IMR-90 (cell line): ENCODE data around the gene TRUB2. TPM values are rescaled to one million over a fixed set of nuclear protein-coding genes. Genes with fewer than 3 reads are reported as not detected.

Source experiments
- ATAC-seq: fragments of 200-7000 bp; cut with Tn5 transposase; 2 replicates; pipeline ENCODE4 v1.9.1; 2020; ENCODE audit warnings: low read depth, mild to moderate bottlenecking, moderate library complexity
- BruUV-seq: library from RNA; stranded (reverse); fragments of 400-500 nt; replicated peaks from 2 replicates; lab custom pipeline; 2021; lab: Mats Ljungman, UMichigan
- CTCF ChIA-PET: fragments of 300-600 bp; formaldehyde crosslinking; extraction: SDS; loops from one replicate; lab custom pipeline; 2021; ENCODE audit warnings: antibody characterized with exemption; lab: Yijun Ruan, JAX
- POLR2A ChIA-PET: fragments of 300-600 bp; sonication (Branson Sonifier 250); formaldehyde crosslinking; loops from one replicate; lab custom pipeline; 2022; ENCODE audit warnings: antibody characterized with exemption; ENCODE audit not compliant: unreplicated experiment; lab: Charles Lee
- DNase-seq: peaks from one replicate; pipeline ENCODE4 v3.0.0; 2013
- H2AFZ ChIP-seq: replicated peaks from 2 replicates; pipeline ENCODE3; 2013; ENCODE audit warnings: low read length, mild to moderate bottlenecking; ENCODE audit not compliant: poor library complexity
- H2AK5ac ChIP-seq: 2 replicates; pipeline ENCODE4 v1.6.1; 2013; ENCODE audit warnings: low read depth, low read length, inconsistent platforms
- H2AK9ac ChIP-seq: replicated peaks from 2 replicates; pipeline ENCODE3; 2013; ENCODE audit warnings: mild to moderate bottlenecking, low read depth, low read length, moderate library complexity; ENCODE audit not compliant: poor library complexity
- H2BK120ac ChIP-seq: 2 replicates; pipeline ENCODE4 v1.6.1; 2013; ENCODE audit warnings: low read depth, low read length, inconsistent platforms
- H2BK15ac ChIP-seq: 3 replicates; pipeline ENCODE4 v1.6.1; 2013; ENCODE audit warnings: low read depth, low read length, inconsistent platforms
- H2BK20ac ChIP-seq: 2 replicates; pipeline ENCODE4 v1.6.1; 2013; ENCODE audit warnings: low read depth, mild to moderate bottlenecking, inconsistent platforms, low read length, moderate library complexity
- H2BK5ac ChIP-seq: 2 replicates; pipeline ENCODE4 v1.6.1; 2013; ENCODE audit warnings: mild to moderate bottlenecking, low read depth, low read length, inconsistent platforms; ENCODE audit not compliant: poor library complexity, severe bottlenecking
- H3K14ac ChIP-seq: replicated peaks from 2 replicates; pipeline ENCODE4 v1.6.1; 2013; ENCODE audit warnings: low read depth, low read length, inconsistent platforms
- H3K18ac ChIP-seq: 2 replicates; pipeline ENCODE4 v1.6.1; 2013; ENCODE audit warnings: low read depth, low read length, control low read depth
- H3K23ac ChIP-seq: 2 replicates; pipeline ENCODE4 v1.6.1; 2013; ENCODE audit warnings: low read depth, low read length, inconsistent platforms
- H3K27ac ChIP-seq: 2 replicates; pipeline ENCODE4 v1.5.1; 2013; ENCODE audit warnings: mild to moderate bottlenecking, control low read depth, low read length; ENCODE audit not compliant: insufficient read depth
- H3K27me3 ChIP-seq: 2 replicates; pipeline ENCODE4 v1.6.1; 2013; ENCODE audit warnings: low read length; ENCODE audit not compliant: control insufficient read depth, insufficient read depth
- H3K36me3 ChIP-seq: 2 replicates; pipeline ENCODE4 v1.6.1; 2013; ENCODE audit warnings: low read length, mixed read lengths; ENCODE audit not compliant: control insufficient read depth, insufficient read depth
- H3K4ac ChIP-seq: 2 replicates; pipeline ENCODE4 v1.6.1; 2013; ENCODE audit warnings: low read depth, low read length, inconsistent platforms
- H3K4me1 ChIP-seq: 2 replicates; pipeline ENCODE4 v1.6.1; 2013; ENCODE audit warnings: low read length, mixed read lengths; ENCODE audit not compliant: control insufficient read depth, insufficient read depth
- H3K4me2 ChIP-seq: 2 replicates; pipeline ENCODE4 v1.6.1; 2013; ENCODE audit warnings: low read depth, mild to moderate bottlenecking, control low read depth, low read length, moderate library complexity
- H3K4me3 ChIP-seq: 2 replicates; pipeline ENCODE4 v1.5.1; 2013; ENCODE audit warnings: low read depth, mild to moderate bottlenecking, control low read depth, low read length, moderate library complexity; ENCODE audit not compliant: insufficient read depth
- H3K56ac ChIP-seq: 2 replicates; pipeline ENCODE4 v1.6.1; 2013; ENCODE audit warnings: low read length, inconsistent platforms; ENCODE audit not compliant: insufficient read depth; ENCODE audit errors: extremely low read depth
- H3K79me1 ChIP-seq, 2 experiments: 2 replicates each; pipeline ENCODE4 v1.6.1; 2013; ENCODE audit warnings: low read length in 2 of 2, inconsistent platforms in 1 of 2, low read depth in 1 of 2
- H3K9ac ChIP-seq: 2 replicates; pipeline ENCODE4 v1.6.1; 2013; ENCODE audit warnings: low read depth, low read length, control low read depth
- H3K9me1 ChIP-seq: 2 replicates; pipeline ENCODE4 v1.6.1; 2013; ENCODE audit warnings: low read length, inconsistent platforms; ENCODE audit not compliant: insufficient read depth
- H3K9me3 ChIP-seq: 2 replicates; pipeline ENCODE4 v1.6.1; 2013; ENCODE audit warnings: low read length; ENCODE audit not compliant: control insufficient read depth, insufficient read depth
- H4K20me1 ChIP-seq: 2 replicates; pipeline ENCODE4 v1.6.1; 2013; ENCODE audit warnings: low read length, inconsistent platforms; ENCODE audit not compliant: insufficient read depth
- H4K5ac ChIP-seq: 2 replicates; pipeline ENCODE4 v1.6.1; 2013; ENCODE audit warnings: mild to moderate bottlenecking, low read depth, low read length, control low read depth
- H4K8ac ChIP-seq, 2 experiments: 2 replicates each; pipeline ENCODE4 v1.6.1; 2013; ENCODE audit warnings: low read depth in 2 of 2, low read length in 2 of 2, control low read depth in 1 of 2, inconsistent platforms in 1 of 2
- H4K91ac ChIP-seq: 2 replicates; pipeline ENCODE4 v1.6.1; 2013; ENCODE audit warnings: low read depth, low read length, inconsistent platforms; ENCODE audit not compliant: insufficient read depth
- CEBPB ChIP-seq: IDR thresholded peaks from 2 replicates; pipeline ENCODE4 v1.6.1; 2012; ENCODE audit warnings: low read depth, low read length, improper control_type of control experiment
- CHD1 ChIP-seq: IDR thresholded peaks from 2 replicates; pipeline ENCODE4 v1.6.1; 2012; ENCODE audit warnings: low read depth, low read length, improper control_type of control experiment
- FOS ChIP-seq: fragments of 150-350 bp; IDR thresholded peaks from 2 replicates; pipeline ENCODE4 v1.6.1; 2016; ENCODE audit warnings: low read depth, low read length
- MAFK ChIP-seq: IDR thresholded peaks from 2 replicates; pipeline ENCODE4 v1.6.1; 2012; ENCODE audit warnings: low read depth, low read length, improper control_type of control experiment
- MAZ ChIP-seq: IDR thresholded peaks from 2 replicates; pipeline ENCODE4 v1.6.1; 2012; ENCODE audit warnings: low read depth, mild to moderate bottlenecking, low read length, improper control_type of control experiment, moderate library complexity, borderline replicate concordance
- MXI1 ChIP-seq: IDR thresholded peaks from 2 replicates; pipeline ENCODE4 v1.6.1; 2012; ENCODE audit warnings: low read depth, mild to moderate bottlenecking, low read length, moderate library complexity, borderline replicate concordance
- NFE2L2 ChIP-seq: fragments of 150-350 bp; IDR thresholded peaks from 2 replicates; pipeline ENCODE4 v1.6.1; 2016; ENCODE audit warnings: low read depth, mild to moderate bottlenecking, low read length
- RAD21 ChIP-seq: IDR thresholded peaks from 2 replicates; pipeline ENCODE4 v1.6.1; 2012; ENCODE audit warnings: low read length, improper control_type of control experiment
- RCOR1 ChIP-seq: IDR thresholded peaks from 2 replicates; pipeline ENCODE4 v1.6.1; 2012; ENCODE audit warnings: mild to moderate bottlenecking, low read length, improper control_type of control experiment; ENCODE audit not compliant: insufficient replicate concordance
- RFX5 ChIP-seq: IDR thresholded peaks from 2 replicates; pipeline ENCODE4 v1.8.0; 2012; ENCODE audit warnings: low read depth, mild to moderate bottlenecking, low read length, moderate library complexity
- WGBS, 2 experiments: methylation state at CpG; one replicate each; pipeline versions ENCODE4 v1.1.5 to v1.1.7; 2013; ENCODE audit warnings: missing lambda C conversion rate in 2 of 2; ENCODE audit not compliant: insufficient read length in 1 of 2; ENCODE audit errors: extremely low coverage in 2 of 2; 5-methylcytosine and 5-hydroxymethylcytosine counted together
- dilution Hi-C: fragments of 300-500 bp; cut with HindIII; formaldehyde crosslinking; loops from one replicate; pipeline ENCODE4 v1.14.3; 2018; ENCODE audit warnings: low sequenced_read_pairs; ENCODE audit not compliant: unreplicated experiment
- in situ Hi-C: fragments of 300-500 bp; cut with MboI; formaldehyde crosslinking; loops from 3 replicates; pipeline ENCODE4 v1.14.3; 2019; ENCODE audit warnings: low sequenced_read_pairs, inconsistent platforms, mixed read lengths
- intact Hi-C: fragments of 100-400 bp; cut with micrococcal nuclease; formaldehyde crosslinking; loops from 2 replicates; pipeline ENCODE4 v1.10.0; 2022
- polyA plus RNA-seq, 3 experiments: library from polyadenylated mRNA; depleted of rRNA; stranded (reverse); fragments of >200 nt; gene quantifications; 2 replicates each; pipeline ENCODE4 v1.2.3, GENCODE V29; 2012; ENCODE audit warnings: low replicate concordance in 1 of 3
- total RNA-seq: library from RNA; depleted of rRNA; stranded (reverse); fragments of >200 nt; gene quantifications from 2 replicates; pipeline ENCODE4 v1.2.3, GENCODE V29; 2012
- TF ChIP-seq, protein P1 (sequence below): fragments of 150-350 bp; IDR thresholded peaks from 2 replicates; pipeline ENCODE4 v1.6.1; 2016; ENCODE audit warnings: low read depth, mild to moderate bottlenecking, low read length, moderate library complexity, borderline replicate concordance
- TF ChIP-seq, protein P2 (sequence below): fragments of 150-350 bp; IDR thresholded peaks from 2 replicates; pipeline ENCODE4 v1.6.1; 2017; ENCODE audit warnings: mild to moderate bottlenecking, antibody characterized with exemption, low read length, low read depth

The TRUB2 gene
- total and polyA plus RNA-seq, 2 of the 4 experiments (the other 2 are of a cell fraction): 18.0 to 21.3 TPM

DNA sequence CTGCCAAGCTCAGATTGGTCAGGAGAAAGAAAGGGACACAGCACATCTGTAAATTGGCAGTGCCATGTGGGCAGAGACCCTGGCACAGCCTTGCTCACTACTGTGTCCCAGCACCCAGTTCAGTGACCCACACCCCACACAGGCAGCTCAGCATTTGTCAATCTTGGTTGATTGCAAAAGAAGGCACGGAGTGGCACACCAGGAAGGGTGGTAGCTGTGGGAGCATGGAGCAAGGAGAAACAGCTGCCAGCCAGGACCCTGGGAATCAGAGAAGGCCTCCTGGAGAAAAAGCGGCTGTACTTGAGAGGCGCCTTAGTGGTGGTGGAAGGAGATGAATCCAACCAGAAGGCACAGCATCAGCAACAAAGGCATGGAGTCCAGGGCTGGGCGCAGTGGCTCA, 21.6 kb upstream of the TRUB2 start:
- no peak overlapping the region for H3K27ac ChIP-seq
- TF ChIP-seq FOS (no peak), RFX5 (no peak), MXI1 (no peak), NFE2L2 (no peak), RCOR1 (no peak), CHD1 (no peak), MAZ (no peak), RAD21 (no peak), CEBPB (no peak), MAFK (no peak)
- TF ChIP-seq, protein P1, sequence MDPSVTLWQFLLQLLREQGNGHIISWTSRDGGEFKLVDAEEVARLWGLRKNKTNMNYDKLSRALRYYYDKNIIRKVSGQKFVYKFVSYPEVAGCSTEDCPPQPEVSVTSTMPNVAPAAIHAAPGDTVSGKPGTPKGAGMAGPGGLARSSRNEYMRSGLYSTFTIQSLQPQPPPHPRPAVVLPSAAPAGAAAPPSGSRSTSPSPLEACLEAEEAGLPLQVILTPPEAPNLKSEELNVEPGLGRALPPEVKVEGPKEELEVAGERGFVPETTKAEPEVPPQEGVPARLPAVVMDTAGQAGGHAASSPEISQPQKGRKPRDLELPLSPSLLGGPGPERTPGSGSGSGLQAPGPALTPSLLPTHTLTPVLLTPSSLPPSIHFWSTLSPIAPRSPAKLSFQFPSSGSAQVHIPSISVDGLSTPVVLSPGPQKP: no peak
- TF ChIP-seq, protein P2, sequence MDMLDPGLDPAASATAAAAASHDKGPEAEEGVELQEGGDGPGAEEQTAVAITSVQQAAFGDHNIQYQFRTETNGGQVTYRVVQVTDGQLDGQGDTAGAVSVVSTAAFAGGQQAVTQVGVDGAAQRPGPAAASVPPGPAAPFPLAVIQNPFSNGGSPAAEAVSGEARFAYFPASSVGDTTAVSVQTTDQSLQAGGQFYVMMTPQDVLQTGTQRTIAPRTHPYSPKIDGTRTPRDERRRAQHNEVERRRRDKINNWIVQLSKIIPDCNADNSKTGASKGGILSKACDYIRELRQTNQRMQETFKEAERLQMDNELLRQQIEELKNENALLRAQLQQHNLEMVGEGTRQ: no peak
- H3K27me3 ChIP-seq: no peaks in the 10 kb centered on the region
- H2BK120ac ChIP-seq: no peak overlapping the region
- H2BK15ac ChIP-seq: no peak overlapping the region
- no peak overlapping the region for H3K18ac ChIP-seq
- dilution Hi-C loops (no loop called here), in situ Hi-C loops (no loop called here), intact Hi-C loops (no loop called here)
- no peak overlapping the region for H2AK5ac ChIP-seq
- H3K4me2 ChIP-seq: no peak overlapping the region
- 93% methylated on average over 3 of the region's 4 CpGs; no CpG with 5 or more reads in 1 of the 2 experiments for WGBS, 2 experiments
- H3K23ac ChIP-seq: no peak overlapping the region
- no peak overlapping the region for H2BK5ac ChIP-seq
- H4K91ac ChIP-seq: no peak overlapping the region
- H4K20me1 ChIP-seq: peaks cover 3% of the 10 kb centered on the region; the same call in 1 of the 2 replicates
- H3K36me3 ChIP-seq: peaks cover 32% of the 10 kb centered on the region
- H3K4ac ChIP-seq: no peak overlapping the region
- DNase-seq (no peak), ATAC-seq (no peak)
- no peak overlapping the region for H4K5ac ChIP-seq
- H3K14ac ChIP-seq: no peak overlapping the region
- BruUV-seq: no TSS peak
- H2AFZ ChIP-seq: no peak overlapping the region
- H2BK20ac ChIP-seq: no peak overlapping the region
- H3K56ac ChIP-seq: no peak overlapping the region
- peaks cover 4% of the 10 kb centered on the region; the same call in 1 of the 2 replicates for H3K4me1 ChIP-seq
- no peak overlapping the region for H4K8ac ChIP-seq
- no peaks in the 10 kb centered on the region for H3K9me3 ChIP-seq
- POLR2A ChIA-PET: no interaction called here
- no peak overlapping the region for H3K4me3 ChIP-seq
- CTCF ChIA-PET: no interaction called here
- H3K79me1 ChIP-seq: peaks cover 4 to 29% of the 10 kb centered on the region in 2 experiments; a peak in 3 of 4 replicates
- H3K9me1 ChIP-seq: peaks cover 8% of the 10 kb centered on the region
- no peak overlapping the region for H3K9ac ChIP-seq
- H2AK9ac ChIP-seq: no peak overlapping the region
